Activated naive CD8-positive, alpha-beta T cell treated with anti-CD3 and anti-CD28 coated beads, Interleukin-2, amount 50 U/mL, for 24 hours (primary cell): ENCODE results near the gene ANKDD1A.
A peak's percentile ranks its signal among the peaks of the same experiment; 100 is the strongest.

ENCODE experiments used
- ATAC-seq: fragments of 150-1000 bp; cut with Tn5 transposase; one replicate; pipeline ENCODE4 v1.10.0; 2021
- DNase-seq: peaks from one replicate; pipeline ENCODE4 v3.0.0; 2021
- H3K27ac Mint-ChIP-seq: one replicate; pipeline ENCODE4 v1.8.0; 2021; ENCODE audit warnings: mild to moderate bottlenecking, mixed read lengths
- H3K27me3 Mint-ChIP-seq: one replicate; pipeline ENCODE4 v1.8.0; 2021; ENCODE audit warnings: mixed read lengths
- H3K36me3 Mint-ChIP-seq: one replicate; pipeline ENCODE4 v1.8.0; 2021; ENCODE audit warnings: low read depth, mixed read lengths
- H3K4me1 Mint-ChIP-seq: one replicate; pipeline ENCODE4 v1.8.0; 2021; ENCODE audit warnings: mixed read lengths
- H3K4me3 Mint-ChIP-seq: one replicate; pipeline ENCODE4 v1.8.0; 2021; ENCODE audit warnings: mild to moderate bottlenecking, moderate library complexity, mixed read lengths
- H3K9me3 Mint-ChIP-seq: one replicate; pipeline ENCODE4 v1.8.0; 2021; ENCODE audit warnings: mixed read lengths

Gene ANKDD1A

DNA sequence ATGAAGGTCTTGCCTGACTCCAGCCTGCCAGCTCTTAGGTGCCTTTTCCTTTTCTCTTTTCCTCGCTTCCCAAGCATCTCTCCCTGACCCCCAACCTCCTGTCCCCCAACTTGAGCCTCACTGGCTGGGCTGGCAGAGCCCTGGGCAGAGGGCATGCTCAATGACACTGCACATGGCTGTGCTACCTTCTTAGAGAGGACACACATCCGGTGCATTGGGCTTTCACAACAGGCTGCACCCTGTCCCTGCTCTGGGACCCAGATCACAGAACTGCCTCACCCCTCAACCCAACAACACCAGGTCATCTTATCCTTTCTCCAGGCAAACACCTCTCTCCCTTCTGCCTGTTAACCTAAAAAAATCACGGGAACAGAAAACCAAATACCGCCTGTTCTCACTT lies 7.5 kb upstream of the ANKDD1A start:
- no peaks in the 10 kb centered on the region for H3K27me3 Mint-ChIP-seq
- peaks cover 11% of the 10 kb centered on the region for H3K36me3 Mint-ChIP-seq
- no peak for ATAC-seq
- H3K9me3 Mint-ChIP-seq, result peaks cover 7% of the 10 kb centered on the region
- H3K4me1 Mint-ChIP-seq, result peaks cover 31% of the 10 kb centered on the region
- no peak overlapping the region for H3K4me3 Mint-ChIP-seq
- H3K27ac Mint-ChIP-seq, result no peak overlapping the region
- no peak for DNase-seq

GRCh38 chr15:64905119-64905831 lies 6.4 kb upstream of the ANKDD1A start:
- Mint-ChIP-seq H3K27ac (no peak overlapping the region), H3K36me3 (peaks cover 7% of the 10 kb centered on the region), H3K9me3 (peaks cover 7% of the 10 kb centered on the region), H3K4me3 (peak overlapping the region; percentile 68), H3K4me1 (peaks cover 31% of the 10 kb centered on the region), H3K27me3 (no peaks in the 10 kb centered on the region)
- ATAC-seq (peak; percentile 90), DNase-seq (peak; percentile 87)

- Mint-ChIP-seq H3K36me3 (peaks cover 5% of the 10 kb centered on the region), H3K27ac (no peak overlapping the region), H3K4me3 (no peak overlapping the region), H3K9me3 (peaks cover 3% of the 10 kb centered on the region), H3K27me3 (no peaks in the 10 kb centered on the region), H3K4me1 (peaks cover 31% of the 10 kb centered on the region)
- no peak for ATAC-seq
- DNase-seq, result no peak
These were observed 5.8 kb upstream of the ANKDD1A start for GRCh38 chr15:64905941-64906340.

DNA sequence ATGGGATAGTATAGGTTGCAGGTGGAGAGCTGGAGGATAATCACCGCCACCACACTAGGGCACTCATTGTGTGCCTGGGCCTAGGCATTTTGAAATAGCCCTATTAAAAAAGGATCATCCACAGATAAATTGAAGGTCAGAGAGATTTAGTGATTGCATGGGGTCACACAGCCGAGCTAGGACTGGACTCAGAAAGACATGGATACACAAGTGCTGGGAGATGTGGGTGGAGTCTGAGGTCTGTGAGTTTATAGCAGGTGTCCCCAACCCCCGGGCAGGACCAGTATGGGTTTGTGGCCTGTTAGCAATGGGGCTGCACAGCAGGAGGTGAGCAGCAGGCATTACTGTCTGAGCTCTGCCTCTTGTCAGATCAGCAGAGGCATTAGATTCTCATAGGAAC lies 5.3 kb upstream of the ANKDD1A start:
- Mint-ChIP-seq H3K36me3 (peaks cover 2% of the 10 kb centered on the region), H3K9me3 (no peaks in the 10 kb centered on the region), H3K4me3 (no peak overlapping the region), H3K27me3 (peaks cover 5% of the 10 kb centered on the region), H3K4me1 (peaks cover 36% of the 10 kb centered on the region), H3K27ac (no peak overlapping the region)
- ATAC-seq (no peak), DNase-seq (no peak)

DNA sequence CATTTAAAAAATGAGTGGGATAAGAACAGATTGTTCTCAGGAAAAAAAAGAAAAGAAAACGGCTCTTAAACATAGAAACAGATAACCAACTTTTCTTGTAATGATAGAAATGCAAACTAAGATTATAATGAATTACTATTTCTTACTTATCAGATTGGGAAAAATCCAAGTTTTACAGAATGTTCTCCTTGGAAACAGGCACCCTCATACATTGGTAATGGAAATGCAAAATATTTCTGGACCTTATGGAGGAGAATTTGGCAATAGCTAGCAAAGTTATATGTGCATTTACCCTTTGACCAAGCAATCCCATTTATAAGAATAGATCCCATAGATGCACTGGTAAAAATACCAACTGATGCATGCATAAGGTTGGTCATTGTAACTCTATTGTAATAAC lies 3.7 kb upstream of the ANKDD1A start:
- H3K27me3 Mint-ChIP-seq, result peaks cover 6% of the 10 kb centered on the region
- no peak overlapping the region for H3K4me3 Mint-ChIP-seq
- H3K9me3 Mint-ChIP-seq, result no peaks in the 10 kb centered on the region
- ATAC-seq (no peak), DNase-seq (no peak)
- H3K36me3 Mint-ChIP-seq, result no peaks in the 10 kb centered on the region
- H3K27ac Mint-ChIP-seq, result no peak overlapping the region
- H3K4me1 Mint-ChIP-seq, result peaks cover 25% of the 10 kb centered on the region

GRCh38 chr15:64909546-64909945 lies 2.2 kb upstream of the ANKDD1A start:
- Mint-ChIP-seq H3K36me3 (no peaks in the 10 kb centered on the region), H3K27ac (no peak overlapping the region), H3K4me1 (peaks cover 12% of the 10 kb centered on the region), H3K9me3 (no peaks in the 10 kb centered on the region), H3K4me3 (no peak overlapping the region), H3K27me3 (peaks cover 6% of the 10 kb centered on the region)
- DNase-seq (no peak), ATAC-seq (no peak)

- no peak for ATAC-seq
- Mint-ChIP-seq H3K9me3 (no peaks in the 10 kb centered on the region), H3K4me1 (peaks cover 5% of the 10 kb centered on the region), H3K36me3 (no peaks in the 10 kb centered on the region), H3K27me3 (peaks cover 6% of the 10 kb centered on the region), H3K27ac (no peak overlapping the region), H3K4me3 (peak overlapping the region; percentile 57)
- no peak for DNase-seq
These were observed 950 bp downstream of the ANKDD1A start for GRCh38 chr15:64912379-64913325.

DNA sequence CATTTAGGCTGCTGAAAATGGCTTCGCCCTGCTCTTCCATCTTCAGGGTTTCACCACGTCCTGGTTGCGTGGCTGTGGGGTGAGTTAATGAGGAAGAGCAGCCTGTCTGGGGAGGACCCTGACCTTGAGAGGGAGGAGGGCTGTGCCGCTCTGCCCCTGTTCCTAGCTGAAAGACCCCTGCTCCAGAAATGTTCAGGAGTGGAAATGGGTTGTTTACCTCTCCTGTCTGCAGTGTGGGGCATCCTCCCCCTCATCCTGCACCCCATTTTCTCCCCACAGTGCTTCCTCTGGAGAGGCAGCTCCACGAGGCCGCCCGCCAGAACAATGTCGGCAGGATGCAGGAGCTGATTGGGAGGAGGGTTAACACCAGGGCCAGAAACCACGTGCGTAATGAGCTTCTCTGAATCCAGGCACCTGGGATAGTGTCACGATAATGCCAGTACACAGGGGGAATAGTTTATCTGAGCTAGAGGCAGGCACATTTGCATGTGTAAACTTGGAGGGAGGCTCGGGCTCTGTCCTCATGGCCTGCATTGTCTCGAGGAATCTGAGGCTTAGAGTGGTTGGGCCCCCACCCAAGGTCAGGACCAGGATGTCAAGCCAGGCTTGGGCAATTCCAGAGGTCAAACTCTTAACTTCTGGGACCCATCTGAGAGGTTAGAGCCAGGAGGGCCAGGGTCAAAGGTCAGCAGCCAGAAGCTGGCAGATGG lies 4.0 kb downstream of the ANKDD1A start:
- Mint-ChIP-seq H3K4me1 (peaks cover 5% of the 10 kb centered on the region), H3K27ac (no peak overlapping the region), H3K36me3 (no peaks in the 10 kb centered on the region), H3K9me3 (no peaks in the 10 kb centered on the region), H3K27me3 (peaks cover 6% of the 10 kb centered on the region), H3K4me3 (no peak overlapping the region)
- no peak for ATAC-seq
- DNase-seq, result no peak

DNA sequence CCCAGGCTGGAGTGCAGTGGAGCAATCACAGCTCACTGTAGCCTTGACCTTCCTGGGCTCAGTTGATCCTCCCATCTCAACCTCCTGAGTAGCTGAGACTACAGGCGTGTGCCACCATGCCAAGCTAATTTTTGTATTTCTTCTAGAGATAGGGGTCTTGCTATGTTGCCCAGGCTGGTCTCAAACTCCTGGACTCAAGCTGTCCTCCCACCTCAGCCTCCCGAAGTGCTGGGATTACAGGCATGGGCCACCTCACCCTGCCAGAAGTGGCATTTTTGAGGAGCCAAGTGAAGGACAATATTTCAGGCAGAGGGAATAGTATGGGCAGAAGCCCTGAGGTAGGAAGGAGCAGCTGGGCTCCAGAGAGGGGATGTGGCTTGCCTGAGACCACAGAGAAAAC lies 4.7 kb downstream of the ANKDD1A start:
- Mint-ChIP-seq H3K9me3 (no peaks in the 10 kb centered on the region), H3K4me3 (no peak overlapping the region), H3K36me3 (no peaks in the 10 kb centered on the region), H3K27me3 (peaks cover 2% of the 10 kb centered on the region), H3K27ac (no peak overlapping the region), H3K4me1 (peaks cover under 1% of the 10 kb centered on the region)
- no peak for ATAC-seq
- no peak for DNase-seq

- Mint-ChIP-seq H3K4me1 (no peaks in the 10 kb centered on the region), H3K27me3 (peaks cover 1% of the 10 kb centered on the region), H3K4me3 (no peak overlapping the region), H3K36me3 (no peaks in the 10 kb centered on the region), H3K27ac (no peak overlapping the region), H3K9me3 (no peaks in the 10 kb centered on the region)
- ATAC-seq, result no peak
- no peak for DNase-seq
These were observed 5.5 kb downstream of the ANKDD1A start for GRCh38 chr15:64917211-64917610.

DNA sequence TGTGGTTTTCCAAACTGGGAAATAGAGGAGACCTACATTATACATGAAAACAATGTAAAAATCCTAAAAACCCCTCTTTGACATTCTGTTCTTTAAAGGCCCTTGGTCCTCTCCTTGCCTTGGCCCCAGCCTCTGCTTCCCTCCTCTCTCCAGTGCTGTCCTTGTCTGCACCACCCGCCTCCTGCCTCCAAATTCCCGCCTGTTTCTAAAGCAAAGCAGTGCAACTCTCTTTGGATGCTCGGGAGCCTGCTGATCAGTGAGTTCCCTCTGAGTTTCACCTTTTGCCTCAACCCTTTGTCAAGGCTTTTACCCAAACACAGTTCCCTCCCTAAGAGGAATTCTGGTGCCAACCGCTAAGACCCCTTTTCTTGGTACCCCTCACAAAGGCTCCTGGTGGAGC lies 8.0 kb downstream of the ANKDD1A start:
- H3K4me1 Mint-ChIP-seq, result peaks cover 2% of the 10 kb centered on the region
- no peaks in the 10 kb centered on the region for H3K27me3 Mint-ChIP-seq
- no peaks in the 10 kb centered on the region for H3K9me3 Mint-ChIP-seq
- no peak overlapping the region for H3K27ac Mint-ChIP-seq
- no peaks in the 10 kb centered on the region for H3K36me3 Mint-ChIP-seq
- ATAC-seq (no peak), DNase-seq (no peak)
- H3K4me3 Mint-ChIP-seq, result no peak overlapping the region

GRCh38 chr15:64921711-64922110 lies 10.0 kb downstream of the ANKDD1A start:
- Mint-ChIP-seq H3K4me3 (no peak overlapping the region), H3K27ac (no peak overlapping the region), H3K9me3 (no peaks in the 10 kb centered on the region), H3K4me1 (peaks cover 2% of the 10 kb centered on the region), H3K36me3 (peaks cover 2% of the 10 kb centered on the region), H3K27me3 (no peaks in the 10 kb centered on the region)
- DNase-seq (no peak), ATAC-seq (no peak)

DNA sequence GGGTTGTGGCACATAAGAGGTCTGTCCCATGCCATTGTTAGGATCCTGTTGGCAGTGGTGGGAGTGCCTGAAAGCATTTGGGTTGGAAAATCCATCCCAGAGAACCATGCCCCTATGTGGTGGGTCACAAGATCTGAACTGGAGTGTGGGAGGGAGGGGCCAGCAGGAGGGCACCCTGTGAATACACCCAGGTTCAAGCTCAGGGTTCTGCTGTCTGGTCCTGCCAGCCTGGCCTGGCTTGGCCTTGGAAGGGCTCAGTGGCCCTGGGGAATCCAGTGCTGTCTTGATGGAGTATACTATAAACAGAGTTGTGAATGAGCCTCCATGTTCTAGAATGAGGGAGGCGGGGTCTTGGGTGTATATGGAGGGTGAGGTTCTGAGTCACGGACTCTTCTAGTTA lies 11.8 kb downstream of the ANKDD1A start:
- no peak overlapping the region for H3K4me3 Mint-ChIP-seq
- peaks cover 2% of the 10 kb centered on the region for H3K36me3 Mint-ChIP-seq
- ATAC-seq, result no peak
- peaks cover 4% of the 10 kb centered on the region for H3K4me1 Mint-ChIP-seq
- H3K9me3 Mint-ChIP-seq, result no peaks in the 10 kb centered on the region
- DNase-seq, result no peak
- no peak overlapping the region for H3K27ac Mint-ChIP-seq
- no peaks in the 10 kb centered on the region for H3K27me3 Mint-ChIP-seq

- ATAC-seq, result no peak
- H3K4me1 Mint-ChIP-seq, result peaks cover 4% of the 10 kb centered on the region
- no peak overlapping the region for H3K4me3 Mint-ChIP-seq
- H3K36me3 Mint-ChIP-seq, result peaks cover 2% of the 10 kb centered on the region
- H3K27ac Mint-ChIP-seq, result no peak overlapping the region
- H3K27me3 Mint-ChIP-seq, result no peaks in the 10 kb centered on the region
- H3K9me3 Mint-ChIP-seq, result no peaks in the 10 kb centered on the region
- DNase-seq, result no peak
These were observed 13.9 kb downstream of the ANKDD1A start for GRCh38 chr15:64925335-64926330.
